ENCODE measurements around the gene PRKCE.

- no peak for TF ChIP-seq POLR2A (IDR thresholded peaks at IDR 0.05; ENCODE audit: low read depth, low read length)
- no peak for TF ChIP-seq TAF1 (IDR thresholded peaks at IDR 0.05; ENCODE audit: borderline replicate concordance, low read depth, low read length)
- TF ChIP-seq POLR2AphosphoS5 (IDR thresholded peaks at IDR 0.05; ENCODE audit: low read depth, low read length): no peak
Observed at GRCh38 chr2:45908316-45909170, 257.1 kb downstream of the PRKCE start.
